ENCODE measurements around the gene NTMT1.
"Not testable (repeated sequence)": the region's sequence is repeated elsewhere in the genome, so short reads cannot be mapped to it uniquely, and the experiment has no call there.

The NTMT1 gene

DNA sequence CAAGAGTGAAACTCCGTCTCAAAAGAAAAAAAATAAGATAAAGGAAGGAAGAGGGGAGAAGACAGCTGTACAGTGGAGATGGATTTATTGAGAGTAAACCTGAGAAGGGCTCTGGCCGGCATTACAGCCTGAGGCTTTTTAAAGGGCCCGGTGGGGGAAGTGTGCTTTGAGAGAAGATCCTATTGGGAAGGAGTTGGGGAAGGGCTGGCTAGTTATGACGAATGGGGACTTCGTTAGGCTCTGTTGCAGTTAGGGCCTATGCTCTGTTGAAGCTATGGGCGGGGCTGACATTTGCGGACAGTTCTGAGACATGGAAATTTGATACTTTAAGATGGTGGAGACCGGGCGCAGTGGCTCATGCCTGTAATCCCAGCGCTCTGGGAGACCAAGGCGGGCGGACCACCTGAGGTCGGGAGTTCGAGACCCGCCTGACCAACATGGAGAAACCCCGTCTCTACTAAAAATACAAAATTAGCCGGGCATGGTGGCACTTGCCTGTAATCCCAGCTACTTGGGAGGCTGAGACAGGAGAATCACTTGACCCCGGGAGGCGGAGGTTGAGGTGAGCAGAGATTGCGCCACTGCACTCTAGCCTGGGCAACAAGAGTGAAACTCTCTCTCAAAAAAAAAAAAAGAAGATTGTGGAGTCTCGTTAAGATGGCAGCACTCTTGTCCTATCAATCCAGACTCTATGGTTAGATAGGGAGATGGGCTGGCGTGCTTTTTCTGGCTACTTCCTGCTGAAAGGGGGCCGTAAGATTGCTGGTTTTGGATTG is 38.3 kb upstream of the NTMT1 start:
- TF ChIP-seq MYC (IDR thresholded peaks at IDR 0.05; ENCODE audit: low read depth, low read length) (no peak), POLR2A (IDR thresholded peaks at IDR 0.05; ENCODE audit: extremely low read depth, insufficient read length) (no peak)
- TF ChIP-seq, protein P1, sequence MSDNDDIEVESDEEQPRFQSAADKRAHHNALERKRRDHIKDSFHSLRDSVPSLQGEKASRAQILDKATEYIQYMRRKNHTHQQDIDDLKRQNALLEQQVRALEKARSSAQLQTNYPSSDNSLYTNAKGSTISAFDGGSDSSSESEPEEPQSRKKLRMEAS (IDR thresholded peaks at IDR 0.05; ENCODE audit: low read depth, low read length), result no peak
- TF ChIP-seq, protein P2, sequence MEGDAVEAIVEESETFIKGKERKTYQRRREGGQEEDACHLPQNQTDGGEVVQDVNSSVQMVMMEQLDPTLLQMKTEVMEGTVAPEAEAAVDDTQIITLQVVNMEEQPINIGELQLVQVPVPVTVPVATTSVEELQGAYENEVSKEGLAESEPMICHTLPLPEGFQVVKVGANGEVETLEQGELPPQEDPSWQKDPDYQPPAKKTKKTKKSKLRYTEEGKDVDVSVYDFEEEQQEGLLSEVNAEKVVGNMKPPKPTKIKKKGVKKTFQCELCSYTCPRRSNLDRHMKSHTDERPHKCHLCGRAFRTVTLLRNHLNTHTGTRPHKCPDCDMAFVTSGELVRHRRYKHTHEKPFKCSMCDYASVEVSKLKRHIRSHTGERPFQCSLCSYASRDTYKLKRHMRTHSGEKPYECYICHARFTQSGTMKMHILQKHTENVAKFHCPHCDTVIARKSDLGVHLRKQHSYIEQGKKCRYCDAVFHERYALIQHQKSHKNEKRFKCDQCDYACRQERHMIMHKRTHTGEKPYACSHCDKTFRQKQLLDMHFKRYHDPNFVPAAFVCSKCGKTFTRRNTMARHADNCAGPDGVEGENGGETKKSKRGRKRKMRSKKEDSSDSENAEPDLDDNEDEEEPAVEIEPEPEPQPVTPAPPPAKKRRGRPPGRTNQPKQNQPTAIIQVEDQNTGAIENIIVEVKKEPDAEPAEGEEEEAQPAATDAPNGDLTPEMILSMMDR (IDR thresholded peaks at IDR 0.05; ENCODE audit: low read depth, low read length), result no peak
- no peak for DNase-seq (ENCODE audit: low read depth)
- H3K4me3 ChIP-seq (ENCODE audit: low read depth, low read length), result no peak overlapping the region

DNA sequence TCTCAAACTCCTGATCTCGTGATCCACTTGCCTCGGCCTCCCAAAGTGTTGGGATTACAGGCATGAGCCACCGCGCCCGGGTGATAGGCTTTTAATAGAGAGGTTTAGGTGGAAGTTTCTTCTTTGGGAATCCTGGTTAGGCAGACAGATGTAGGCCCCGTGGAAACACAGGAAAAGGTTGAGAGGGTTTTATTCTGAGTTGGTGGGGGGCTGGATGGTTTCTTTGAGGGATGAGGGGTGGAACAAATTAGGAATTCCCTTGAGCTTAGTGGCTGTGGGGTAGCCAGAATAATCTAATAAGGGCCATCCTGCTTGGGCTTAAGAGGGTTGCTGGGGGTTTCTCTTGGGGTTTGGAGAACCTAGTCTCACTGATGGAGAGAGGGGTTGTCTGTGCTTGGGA is 35.5 kb upstream of the NTMT1 start:
- H3K4me3 ChIP-seq (ENCODE audit: low read depth, low read length), result no peak overlapping the region
- TF ChIP-seq MYC (IDR thresholded peaks at IDR 0.05; ENCODE audit: low read depth, low read length) (no peak), POLR2A (IDR thresholded peaks at IDR 0.05; ENCODE audit: extremely low read depth, insufficient read length) (no peak)
- TF ChIP-seq, protein P2 (IDR thresholded peaks at IDR 0.05; ENCODE audit: low read depth, low read length), result no peak
- TF ChIP-seq, protein P1 (IDR thresholded peaks at IDR 0.05; ENCODE audit: low read depth, low read length), result no peak
- DNase-seq (ENCODE audit: low read depth), result no peak

DNA sequence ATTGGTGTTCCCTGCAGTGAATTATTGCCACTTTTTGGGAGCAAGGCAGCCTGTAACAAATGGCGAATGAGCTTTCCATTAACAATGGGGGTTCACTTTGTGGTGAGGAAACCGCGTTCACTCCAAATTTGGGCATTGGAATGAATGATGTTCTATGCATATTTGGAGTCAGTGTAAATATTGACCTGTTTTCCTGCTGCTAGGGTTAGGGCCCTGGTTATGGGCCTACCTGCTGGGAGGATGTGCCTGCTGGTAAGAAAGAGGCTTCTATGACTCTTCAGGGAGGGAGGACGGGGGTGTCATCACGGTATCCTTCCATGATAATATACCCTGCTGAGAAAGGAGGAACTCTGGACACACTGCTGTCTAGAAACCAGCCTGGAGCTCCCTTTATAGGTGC is 34.0 kb upstream of the NTMT1 start:
- DNase-seq (ENCODE audit: low read depth), result no peak
- no peak overlapping the region for H3K4me3 ChIP-seq (ENCODE audit: low read depth, low read length)
- TF ChIP-seq MYC (IDR thresholded peaks at IDR 0.05; ENCODE audit: low read depth, low read length) (no peak), POLR2A (IDR thresholded peaks at IDR 0.05; ENCODE audit: extremely low read depth, insufficient read length) (no peak)
- TF ChIP-seq, protein P1 (IDR thresholded peaks at IDR 0.05; ENCODE audit: low read depth, low read length), result no peak
- TF ChIP-seq, protein P2 (IDR thresholded peaks at IDR 0.05; ENCODE audit: low read depth, low read length), result no peak

DNA sequence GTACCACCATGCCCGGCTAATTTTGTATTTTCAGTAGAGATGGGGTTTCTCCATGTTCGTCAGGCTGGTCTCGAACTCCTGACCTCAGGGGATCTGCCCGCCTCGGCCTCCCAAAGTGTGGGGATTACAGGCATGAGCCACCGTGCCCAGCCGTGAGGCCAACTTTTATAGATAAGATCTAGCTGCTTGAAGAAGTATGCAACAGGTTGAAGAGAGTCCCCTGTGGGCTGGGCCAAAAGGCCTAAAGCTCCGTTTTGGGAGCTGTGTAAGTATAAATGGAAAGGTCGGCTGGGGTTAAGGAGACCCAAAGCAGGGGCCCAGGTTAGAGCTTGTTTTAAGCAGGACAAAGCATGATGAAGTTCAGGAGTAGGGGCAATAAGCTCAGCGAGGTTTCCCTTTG is 33.2 kb upstream of the NTMT1 start:
- not testable (repeated sequence) for H3K4me3 ChIP-seq (ENCODE audit: low read depth, low read length); DNase-seq (ENCODE audit: low read depth)

DNA sequence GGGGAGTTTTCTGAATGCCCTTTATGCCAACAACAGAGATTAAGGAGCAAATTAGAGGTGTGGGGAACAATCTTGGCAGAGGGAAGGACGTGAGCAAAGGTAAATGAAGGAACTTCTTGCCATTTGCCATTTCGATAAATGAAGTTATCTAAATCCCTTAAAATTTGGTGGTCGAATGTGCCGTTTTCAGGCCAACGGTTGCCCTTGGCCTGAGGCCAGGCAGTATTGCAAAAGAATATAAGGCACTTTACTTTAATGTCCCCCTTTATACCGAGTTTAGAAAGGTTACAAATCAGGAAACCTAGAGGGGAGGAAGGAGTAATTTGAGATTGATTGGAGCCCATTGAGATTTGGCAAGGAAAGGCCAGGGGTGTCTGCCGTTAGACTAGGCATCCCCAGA is 31.3 kb upstream of the NTMT1 start:
- DNase-seq (ENCODE audit: low read depth), result no peak
- no peak overlapping the region for H3K4me3 ChIP-seq (ENCODE audit: low read depth, low read length)
- TF ChIP-seq MYC (IDR thresholded peaks at IDR 0.05; ENCODE audit: low read depth, low read length) (no peak), POLR2A (IDR thresholded peaks at IDR 0.05; ENCODE audit: extremely low read depth, insufficient read length) (no peak)
- TF ChIP-seq, protein P2 (IDR thresholded peaks at IDR 0.05; ENCODE audit: low read depth, low read length), result no peak
- TF ChIP-seq, protein P1 (IDR thresholded peaks at IDR 0.05; ENCODE audit: low read depth, low read length), result no peak

DNA sequence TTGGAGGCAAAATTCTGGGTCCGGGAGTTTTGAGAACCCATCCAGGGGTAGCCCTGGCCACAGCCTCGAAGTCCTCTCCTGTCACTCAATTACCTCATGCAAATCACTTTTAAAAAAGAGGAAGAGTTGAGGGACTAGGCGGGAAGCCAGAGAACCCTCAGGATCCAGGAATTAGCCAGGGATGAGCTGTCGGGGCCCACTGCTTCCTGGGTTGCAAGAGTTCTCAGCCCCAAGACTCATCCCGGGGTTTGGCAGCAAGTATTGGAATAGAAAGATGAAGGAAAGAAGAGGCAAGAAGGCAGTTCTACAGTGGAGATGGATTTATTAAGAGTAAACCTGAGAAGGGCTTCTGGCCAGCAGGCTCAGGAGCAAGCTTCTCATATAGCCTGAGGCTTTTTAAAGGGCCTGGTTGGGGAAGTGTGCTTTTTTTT is 30.6 kb upstream of the NTMT1 start:
- H3K4me3 ChIP-seq (ENCODE audit: low read depth, low read length), result no peak overlapping the region
- DNase-seq (ENCODE audit: low read depth), result no peak
- no peak for TF ChIP-seq POLR2A (IDR thresholded peaks at IDR 0.05; ENCODE audit: extremely low read depth, insufficient read length)
- no peak for TF ChIP-seq MYC (IDR thresholded peaks at IDR 0.05; ENCODE audit: low read depth, low read length)
- TF ChIP-seq, protein P1 (IDR thresholded peaks at IDR 0.05; ENCODE audit: low read depth, low read length), result no peak
- TF ChIP-seq, protein P2 (IDR thresholded peaks at IDR 0.05; ENCODE audit: low read depth, low read length), result no peak
